HG02571 (cell line): ENCODE results near the gene REXO5.

Source experiments
- ATAC-seq: cut with Tn5 transposase; IDR thresholded peaks from one replicate; pipeline ENCODE4 v1.9.1; 2021; ENCODE audit warnings: mild to moderate bottlenecking, moderate library complexity; ENCODE audit not compliant: unreplicated experiment

REXO5 gene

GRCh38 chr16:20871941-20872815, 65.9 kb downstream of the REXO5 start:
- no peak for ATAC-seq

- no peak for ATAC-seq
These were observed 67.0 kb downstream of the REXO5 start for GRCh38 chr16:20873331-20873730.

GRCh38 chr16:20874088-20874581, 67.8 kb downstream of the REXO5 start:
- no peak for ATAC-seq

GRCh38 chr16:20875355-20875650, 69.0 kb downstream of the REXO5 start:
- no peak for ATAC-seq

- no peak for ATAC-seq
These were observed 72.4 kb downstream of the REXO5 start for GRCh38 chr16:20878682-20879147.

- no peak for ATAC-seq
These were observed 73.1 kb downstream of the REXO5 start for GRCh38 chr16:20879175-20880040.

GRCh38 chr16:20880867-20881502, 74.7 kb downstream of the REXO5 start:
- no peak for ATAC-seq

GRCh38 chr16:20881503-20881878, 75.2 kb downstream of the REXO5 start:
- ATAC-seq: no peak

GRCh38 chr16:20883554-20884239, 77.4 kb downstream of the REXO5 start:
- ATAC-seq: no peak

- no peak for ATAC-seq
These were observed 77.9 kb downstream of the REXO5 start for GRCh38 chr16:20884240-20884556.

GRCh38 chr16:20886320-20886719, 80.0 kb downstream of the REXO5 start:
- no peak for ATAC-seq

GRCh38 chr16:20887207-20887606, 80.9 kb downstream of the REXO5 start:
- no peak for ATAC-seq

- ATAC-seq: no peak
These were observed 83.4 kb downstream of the REXO5 start for GRCh38 chr16:20889625-20890275.

GRCh38 chr16:20894388-20894787, 88.1 kb downstream of the REXO5 start:
- no peak for ATAC-seq

GRCh38 chr16:20897253-20897897, 91.0 kb downstream of the REXO5 start:
- no peak for ATAC-seq

GRCh38 chr16:20897922-20898321, 91.6 kb downstream of the REXO5 start:
- no peak for ATAC-seq

- ATAC-seq: no peak
These were observed 92.7 kb downstream of the REXO5 start for GRCh38 chr16:20899071-20899470.
